ENCODE measurements around the gene FAM169A.

FAM169A gene

DNA sequence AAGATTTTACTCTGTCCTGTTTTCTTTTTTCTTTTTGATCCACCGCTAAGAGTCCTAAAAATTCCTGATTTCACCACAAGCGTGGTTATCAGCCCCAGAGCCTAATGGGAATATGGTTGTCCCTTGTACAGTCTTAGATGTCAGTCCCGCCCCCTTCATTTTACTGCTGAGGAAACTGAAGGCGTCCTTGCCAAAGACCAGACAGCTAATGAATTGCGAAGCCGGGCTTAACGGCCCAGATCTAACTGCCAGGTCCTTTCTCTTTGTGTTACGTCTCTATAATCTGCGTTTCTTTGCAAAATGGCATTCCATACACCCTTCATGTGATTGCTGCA is 98.6 kb downstream of the FAM169A start:
- TF ChIP-seq, protein P1, sequence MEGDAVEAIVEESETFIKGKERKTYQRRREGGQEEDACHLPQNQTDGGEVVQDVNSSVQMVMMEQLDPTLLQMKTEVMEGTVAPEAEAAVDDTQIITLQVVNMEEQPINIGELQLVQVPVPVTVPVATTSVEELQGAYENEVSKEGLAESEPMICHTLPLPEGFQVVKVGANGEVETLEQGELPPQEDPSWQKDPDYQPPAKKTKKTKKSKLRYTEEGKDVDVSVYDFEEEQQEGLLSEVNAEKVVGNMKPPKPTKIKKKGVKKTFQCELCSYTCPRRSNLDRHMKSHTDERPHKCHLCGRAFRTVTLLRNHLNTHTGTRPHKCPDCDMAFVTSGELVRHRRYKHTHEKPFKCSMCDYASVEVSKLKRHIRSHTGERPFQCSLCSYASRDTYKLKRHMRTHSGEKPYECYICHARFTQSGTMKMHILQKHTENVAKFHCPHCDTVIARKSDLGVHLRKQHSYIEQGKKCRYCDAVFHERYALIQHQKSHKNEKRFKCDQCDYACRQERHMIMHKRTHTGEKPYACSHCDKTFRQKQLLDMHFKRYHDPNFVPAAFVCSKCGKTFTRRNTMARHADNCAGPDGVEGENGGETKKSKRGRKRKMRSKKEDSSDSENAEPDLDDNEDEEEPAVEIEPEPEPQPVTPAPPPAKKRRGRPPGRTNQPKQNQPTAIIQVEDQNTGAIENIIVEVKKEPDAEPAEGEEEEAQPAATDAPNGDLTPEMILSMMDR (IDR thresholded peaks at IDR 0.05; ENCODE audit: insufficient read depth, low read length, missing control alignments) = no peak
- DNase-seq (ENCODE audit: low read depth, low spot score) = no peak
- ChIA-PET CTCF (interaction anchor here (1.2 to 2.5 kb wide), 6 partner anchors 12 to 498 kb away, joined by 3 to 13 read pairs (median 7); no protein-coding TSS in a partner anchor), POLR2A (no interaction called here)
- H3K4me3 ChIP-seq (ENCODE audit: low read depth, low read length) = peak overlapping the region; percentile 97

DNA sequence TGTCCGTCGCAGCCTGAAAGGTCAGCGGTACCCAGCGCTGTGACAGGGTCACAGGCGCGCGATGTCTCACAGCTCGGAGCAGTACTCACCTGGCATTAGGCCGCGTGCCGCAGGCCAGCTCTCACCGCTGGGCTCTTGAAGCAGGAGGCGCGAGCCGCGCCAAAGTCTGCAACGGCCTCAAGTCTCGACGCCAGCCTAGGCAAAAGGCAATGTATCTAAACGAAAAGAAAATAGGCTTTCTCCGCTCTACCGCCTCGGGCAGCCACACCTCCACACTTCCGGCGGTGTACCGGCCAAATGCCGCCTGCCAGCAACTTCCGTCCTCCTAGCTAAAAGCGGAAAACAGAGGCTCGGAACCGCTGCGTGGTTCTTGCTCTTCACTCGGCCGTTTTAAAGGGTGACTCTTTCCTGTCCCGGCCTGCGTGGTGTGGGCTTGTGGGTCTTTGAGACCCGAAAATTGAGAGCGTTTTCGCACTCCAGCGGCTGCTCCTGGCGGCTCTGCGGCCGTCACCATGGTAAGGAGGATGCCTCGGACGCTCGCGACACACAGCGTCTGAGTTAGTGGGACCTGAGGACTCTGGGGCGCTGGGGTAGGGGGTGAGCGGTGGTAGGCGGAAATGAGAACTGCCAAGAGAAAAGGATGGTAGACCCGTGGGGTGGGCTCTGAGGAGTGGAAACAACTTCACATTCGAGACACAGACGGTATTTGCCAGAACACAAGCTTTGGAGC is 99.2 kb downstream of the FAM169A start, which contains the start of the genes GFM2 and NSA2:
TSS of gene GFM2 (minus strand) at position 269 of the 730 bp plus-strand sequence. CDS start 3,375 bp downstream, outside the sequence.
TSS of gene NSA2 (plus strand) at position 401 of the 730 bp plus-strand sequence. CDS start at position 513, 112 bp downstream.
- ChIA-PET CTCF (interaction anchor here (0.9 to 2.5 kb wide), 13 partner anchors 8 to 865 kb away, joined by 3 to 13 read pairs (median 6); no protein-coding TSS in a partner anchor), POLR2A (interaction anchor here (0.6 kb wide), 1 partner anchor 182 kb away, joined by 3 read pairs; no protein-coding TSS in a partner anchor)
- TF ChIP-seq, protein P1 (IDR thresholded peaks at IDR 0.05; ENCODE audit: insufficient read depth, low read length, missing control alignments) = no peak
- peak; percentile 56 for DNase-seq (ENCODE audit: low read depth, low spot score)
- peak within 1 kb of the TSS; percentile 97 for H3K4me3 ChIP-seq (ENCODE audit: low read depth, low read length)

DNA sequence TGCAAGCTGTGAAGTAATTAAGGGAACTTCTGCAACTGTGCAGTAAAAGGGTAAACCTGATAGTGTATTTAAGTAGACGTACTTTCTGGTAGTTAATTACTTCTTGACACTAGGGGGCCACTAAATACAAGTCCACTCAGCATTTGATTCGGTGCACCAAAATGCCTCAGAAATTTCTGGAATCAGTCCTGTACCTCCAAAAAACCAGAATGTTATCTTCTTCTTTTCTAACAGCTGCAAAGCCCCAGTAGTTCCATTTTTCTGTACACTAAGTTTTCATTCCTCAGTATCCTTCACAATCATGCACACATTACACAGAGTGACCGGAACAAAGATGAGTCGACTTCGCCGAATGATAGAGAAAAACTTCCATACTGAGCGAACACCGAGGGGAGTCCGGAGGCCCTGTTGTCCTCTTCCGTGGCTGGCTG is 99.8 kb downstream of the FAM169A start:
- ChIA-PET POLR2A (interaction anchor here (0.6 kb wide), 1 partner anchor 183 kb away, joined by 3 read pairs; no protein-coding TSS in a partner anchor), CTCF (interaction anchor here (0.8 to 2.5 kb wide), 17 partner anchors 9 to 864 kb away, joined by 3 to 13 read pairs (median 5); no protein-coding TSS in a partner anchor)
- DNase-seq (ENCODE audit: low read depth, low spot score) = no peak
- TF ChIP-seq, protein P1 (IDR thresholded peaks at IDR 0.05; ENCODE audit: insufficient read depth, low read length, missing control alignments) = peak; percentile 31
- peak overlapping the region; percentile 97 for H3K4me3 ChIP-seq (ENCODE audit: low read depth, low read length)

DNA sequence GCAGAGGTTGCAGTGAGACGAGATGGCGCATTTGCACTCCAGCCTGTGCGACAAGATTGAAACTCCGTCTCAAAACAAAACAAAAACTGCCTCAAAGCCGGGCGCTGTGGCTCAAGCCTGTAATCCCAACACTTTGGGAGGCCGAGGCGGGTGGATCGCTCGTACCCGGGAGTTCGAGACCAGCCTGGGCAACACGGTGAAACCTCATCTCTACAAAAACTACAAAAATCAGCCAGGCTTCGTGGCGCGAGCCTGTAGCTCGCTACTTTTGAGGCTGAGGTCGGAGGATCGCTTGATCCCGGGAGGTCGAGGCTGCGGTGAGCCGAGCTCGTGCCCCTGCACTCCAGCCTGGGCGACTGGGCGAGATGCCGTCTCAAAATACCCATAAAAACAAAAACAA is 100.3 kb downstream of the FAM169A start:
- H3K4me3 ChIP-seq (ENCODE audit: low read depth, low read length) = peak overlapping the region; percentile 97
- POLR2A ChIA-PET = no interaction called here
- TF ChIP-seq, protein P1 (IDR thresholded peaks at IDR 0.05; ENCODE audit: insufficient read depth, low read length, missing control alignments) = no peak
- no peak for DNase-seq (ENCODE audit: low read depth, low spot score)
- CTCF ChIA-PET = interaction anchor here (0.8 to 2.5 kb wide), 16 partner anchors 9 to 864 kb away, joined by 3 to 13 read pairs (median 5); no protein-coding TSS in a partner anchor

DNA sequence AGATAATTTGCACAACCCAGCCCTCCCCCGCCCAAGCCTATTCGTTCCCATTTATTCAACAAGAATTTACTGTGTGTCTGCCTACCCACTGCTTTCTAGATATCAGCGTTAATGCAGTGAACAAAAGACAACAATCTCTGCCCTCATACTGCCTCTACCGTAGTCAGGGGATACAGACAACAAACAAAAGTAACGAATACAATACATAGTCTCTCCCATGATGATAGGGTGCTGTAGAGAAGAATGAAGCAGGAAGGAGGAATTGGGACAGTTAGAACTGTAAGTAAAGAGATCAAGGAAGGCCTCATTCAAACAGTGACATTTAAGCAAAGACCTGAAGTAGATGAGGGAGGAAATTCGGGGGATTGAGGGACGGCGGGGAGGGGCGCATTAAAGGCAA is 101.0 kb downstream of the FAM169A start:
- TF ChIP-seq, protein P1 (IDR thresholded peaks at IDR 0.05; ENCODE audit: insufficient read depth, low read length, missing control alignments) = no peak
- ChIA-PET CTCF (interaction anchor here (1.1 to 2.5 kb wide), 9 partner anchors 9 to 160 kb away, joined by 3 to 13 read pairs (median 7); no protein-coding TSS in a partner anchor), POLR2A (no interaction called here)
- no peak overlapping the region for H3K4me3 ChIP-seq (ENCODE audit: low read depth, low read length)
- no peak for DNase-seq (ENCODE audit: low read depth, low spot score)

DNA sequence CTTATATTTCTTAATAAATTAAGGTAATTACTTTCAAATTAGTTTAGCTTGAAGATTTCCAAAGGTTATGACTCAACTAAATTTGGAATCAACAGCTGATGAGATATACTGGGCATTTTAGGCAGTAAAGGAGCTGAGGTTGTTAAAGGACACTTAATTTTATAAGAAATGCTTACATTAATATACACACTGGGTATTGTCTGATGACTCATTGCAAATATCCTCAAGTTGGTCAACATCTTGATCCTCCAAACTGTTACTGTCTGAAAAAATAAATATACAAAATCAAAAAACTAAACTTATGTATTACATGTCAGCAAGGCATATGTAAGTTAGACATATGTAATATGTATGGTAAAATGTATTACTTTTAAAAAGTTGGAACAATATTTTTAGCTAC is 102.7 kb downstream of the FAM169A start:
- TF ChIP-seq, protein P1 (IDR thresholded peaks at IDR 0.05; ENCODE audit: insufficient read depth, low read length, missing control alignments) = no peak
- H3K4me3 ChIP-seq (ENCODE audit: low read depth, low read length) = no peak overlapping the region
- CTCF ChIA-PET = interaction anchor here (0.9 to 1.4 kb wide), 3 partner anchors 155 to 861 kb away, joined by 3 to 5 read pairs (median 3); no protein-coding TSS in a partner anchor
- POLR2A ChIA-PET = no interaction called here
- DNase-seq (ENCODE audit: low read depth, low spot score) = no peak
